GM10248 (cell line): Measurements from ENCODE around the gene CTAGE8.
"Not testable (repeated sequence)": the region's sequence is repeated elsewhere in the genome, so short reads cannot be mapped to it uniquely, and the experiment has no call there.

Experiments
- CTCF ChIA-PET: fragments of 300-600 bp; sonication (Branson Sonifier 250); formaldehyde crosslinking; extraction: SDS; loops from one replicate; lab custom pipeline; 2021; ENCODE audit warnings: antibody characterized with exemption; lab: Yijun Ruan, JAX
- POLR2A ChIA-PET: fragments of 350-650 bp; sonication (Branson Sonifier 250); formaldehyde crosslinking; extraction: SDS; loops from one replicate; lab custom pipeline; 2020; ENCODE audit warnings: antibody characterized with exemption; lab: Yijun Ruan, JAX
- DNase-seq: peaks from one replicate; pipeline ENCODE4 v3.0.0; 2012; ENCODE audit errors: extremely low spot score

Gene CTAGE8

DNA sequence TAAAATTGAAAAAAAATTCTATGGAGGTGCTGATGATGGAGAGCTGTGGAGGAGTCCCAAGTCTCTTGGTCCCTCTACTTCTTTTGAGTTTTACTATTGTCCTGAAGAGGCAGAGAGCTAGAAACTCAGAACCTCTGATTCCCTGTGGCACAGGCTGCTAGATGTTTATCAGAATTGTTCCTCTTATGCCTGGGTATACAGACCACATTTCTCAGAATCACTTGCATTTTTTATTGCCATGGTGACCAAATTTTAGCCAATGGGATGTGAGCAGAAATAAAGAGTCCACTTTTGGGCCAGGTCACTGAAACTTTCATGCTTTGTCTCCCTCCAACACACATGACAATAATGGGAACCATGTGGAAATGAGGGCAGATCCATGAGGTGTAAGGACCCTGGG lies 45.4 kb downstream of the CTAGE8 start:
- DNase-seq, POLR2A ChIA-PET, CTCF ChIA-PET: not testable (repeated sequence)

DNA sequence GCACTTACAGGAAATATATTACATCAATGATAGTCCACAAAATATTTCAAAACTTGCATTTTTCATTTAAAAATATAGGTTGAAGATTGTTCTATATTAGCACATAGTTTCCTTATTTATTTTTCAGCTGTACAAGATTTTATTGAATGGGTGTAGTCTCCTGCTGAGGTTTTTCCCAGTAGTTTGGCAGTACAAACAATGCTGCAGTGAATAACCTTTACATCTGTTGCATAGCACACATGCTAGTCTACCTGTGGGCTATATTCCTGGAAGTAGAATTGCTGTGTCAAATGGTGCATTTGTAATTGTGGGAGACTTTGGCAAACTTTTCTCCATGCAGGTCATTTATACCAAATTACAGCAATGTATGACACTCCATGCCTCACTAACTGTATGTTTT lies 48.6 kb downstream of the CTAGE8 start:
- POLR2A ChIA-PET, DNase-seq, CTCF ChIA-PET: not testable (repeated sequence)

DNA sequence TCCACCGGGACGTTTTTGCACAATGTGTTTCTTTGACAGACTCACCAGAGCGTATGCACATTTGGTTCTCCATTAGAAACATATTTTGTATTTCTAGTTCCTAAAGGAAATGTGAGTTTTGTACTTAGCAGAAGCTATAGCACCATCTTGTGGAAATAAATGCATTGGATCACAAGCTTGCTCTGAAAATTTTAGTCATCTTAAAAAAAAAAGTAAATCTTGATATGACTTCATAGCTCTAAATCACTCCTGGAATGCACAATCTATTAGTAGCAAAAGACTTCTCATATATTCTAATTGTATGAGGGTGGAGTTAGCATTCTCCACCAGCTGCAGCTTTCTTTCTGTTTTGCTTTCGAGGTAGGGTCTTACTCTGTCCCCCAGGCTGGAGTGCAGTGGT lies 49.9 kb downstream of the CTAGE8 start:
- not testable (repeated sequence) for DNase-seq

DNA sequence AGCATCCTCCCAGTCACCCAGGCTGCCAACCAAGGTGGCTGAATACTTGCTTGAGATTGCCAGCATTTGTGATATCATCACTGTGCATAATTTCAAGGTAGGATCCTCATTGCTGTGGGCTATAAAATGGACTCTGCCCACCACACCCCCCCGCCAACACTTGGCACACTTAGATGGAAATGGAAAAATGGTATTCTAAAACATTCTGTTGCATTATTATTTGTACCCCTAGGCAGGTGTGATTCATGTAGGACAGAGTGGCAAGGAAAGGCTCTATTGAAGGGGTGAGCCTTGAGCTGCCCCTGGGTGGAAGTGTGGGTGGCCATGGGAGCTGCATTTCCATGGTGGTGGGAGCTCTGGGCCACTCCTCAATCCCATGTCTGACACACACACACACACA lies 50.5 kb downstream of the CTAGE8 start:
- CTCF ChIA-PET, DNase-seq, POLR2A ChIA-PET: not testable (repeated sequence)

More for the DNA sequence above, 49.9 kb downstream of the CTAGE8 start:
- POLR2A ChIA-PET, CTCF ChIA-PET: not testable (repeated sequence)

DNA sequence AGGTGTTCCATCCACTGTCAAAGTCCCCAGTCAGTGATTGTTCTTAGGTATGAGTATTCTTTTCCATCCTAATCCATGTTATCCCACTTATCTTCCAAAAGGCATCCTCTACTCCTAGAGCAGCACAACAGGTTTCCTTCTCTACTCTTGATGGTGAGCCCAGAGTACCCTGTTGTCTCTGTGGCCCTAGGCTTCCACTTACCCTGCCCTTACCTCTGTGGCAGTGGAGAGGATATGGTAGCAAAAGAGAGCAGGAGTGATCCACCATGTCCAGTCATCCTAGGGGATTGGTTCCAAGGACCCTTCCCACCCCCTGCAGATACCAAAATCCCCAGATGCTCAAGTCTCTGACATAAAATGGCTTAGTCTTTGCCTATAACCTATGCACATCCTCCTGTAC lies 51.9 kb downstream of the CTAGE8 start:
- CTCF ChIA-PET, DNase-seq, POLR2A ChIA-PET: not testable (repeated sequence)
